Panc1 (cell line): ENCODE data around the gene C5orf63. TPM values are rescaled to one million over a fixed set of nuclear protein-coding genes. Genes with fewer than 3 reads are reported as not detected.

ENCODE experiments used
- ATAC-seq: fragments of 200-7000 bp; cut with Tn5 transposase; 2 replicates; pipeline ENCODE4 v1.9.1; 2020; ENCODE audit warnings: mild to moderate bottlenecking, moderate library complexity
- BruUV-seq: library from RNA; stranded (reverse); fragments of 400-500 nt; replicated peaks from 2 replicates; lab custom pipeline; 2021; lab: Mats Ljungman, UMichigan
- CTCF ChIA-PET: fragments of 300-600 bp; sonication (Branson Sonifier 250); formaldehyde crosslinking; loops from one replicate; lab custom pipeline; 2022; ENCODE audit warnings: antibody characterized with exemption; lab: Charles Lee
- POLR2A ChIA-PET: fragments of 300-600 bp; sonication (Branson Sonifier 250); formaldehyde crosslinking; loops from one replicate; lab custom pipeline; 2022; ENCODE audit warnings: antibody characterized with exemption; lab: Charles Lee
- DNase-seq: peaks from one replicate; pipeline ENCODE4 v3.0.0-alpha.2; 2010; ENCODE audit warnings: low read depth, low spot score
- H3K27ac ChIP-seq: 2 replicates; pipeline ENCODE4 v1.5.1; 2011; ENCODE audit warnings: mild to moderate bottlenecking, low read length, inconsistent platforms
- H3K27me3 ChIP-seq: fragments of 200-500 bp; sonication (Bioruptor generic); 2 replicates; pipeline ENCODE4 v1.6.0; 2014; ENCODE audit warnings: low read length, inconsistent platforms; ENCODE audit not compliant: control insufficient read depth, insufficient read depth
- H3K36me3 ChIP-seq: fragments of 200-500 bp; sonication (Bioruptor generic); 2 replicates; pipeline ENCODE4 v1.5.1; 2014; ENCODE audit warnings: inconsistent platforms, mild to moderate bottlenecking, low read length, moderate library complexity; ENCODE audit not compliant: control insufficient read depth, insufficient read depth
- H3K4me1 ChIP-seq: 2 replicates; pipeline ENCODE4 v1.5.1; 2011; ENCODE audit warnings: inconsistent platforms, mild to moderate bottlenecking, low read length, moderate library complexity; ENCODE audit not compliant: control insufficient read depth, insufficient read depth
- H3K4me3 ChIP-seq, 2 experiments: 2 replicates each; pipeline ENCODE4 v1.5.1; 2011 to 2012; ENCODE audit warnings: low read depth in 2 of 2, low read length in 2 of 2, mild to moderate bottlenecking in 2 of 2, inconsistent platforms in 1 of 2, moderate library complexity in 1 of 2
- H3K9me3 ChIP-seq: fragments of 200-500 bp; sonication (Bioruptor generic); 2 replicates; pipeline ENCODE4 v1.5.1; 2014; ENCODE audit warnings: low read depth, mild to moderate bottlenecking, inconsistent platforms, low read length, moderate library complexity; ENCODE audit not compliant: control insufficient read depth, insufficient read depth
- CTCF ChIP-seq: fragments of 450-650 bp; IDR thresholded peaks from 2 replicates; pipeline ENCODE4 v1.5.1; 2017; ENCODE audit warnings: mild to moderate bottlenecking
- POLR2AphosphoS5 ChIP-seq: IDR thresholded peaks from 2 replicates; pipeline ENCODE4 v1.6.1; 2012; ENCODE audit warnings: mild to moderate bottlenecking, low read depth, low read length, moderate library complexity
- REST ChIP-seq, 2 experiments: IDR thresholded peaks; 2 replicates each; pipeline ENCODE4 v1.6.1; 2011 to 2012; ENCODE audit warnings: low read depth in 2 of 2, control low read depth in 1 of 2, low read length in 1 of 2, mild to moderate bottlenecking in 1 of 2, moderate library complexity in 1 of 2; ENCODE audit not compliant: insufficient read depth in 1 of 2
- SIN3A ChIP-seq: IDR thresholded peaks from 2 replicates; pipeline ENCODE4 v1.6.1; 2012; ENCODE audit warnings: low read depth, mild to moderate bottlenecking, low read length, moderate library complexity, borderline replicate concordance; ENCODE audit not compliant: insufficient read depth
- TCF7L2 ChIP-seq: IDR thresholded peaks from 2 replicates; pipeline ENCODE4 v1.6.1; 2011; ENCODE audit warnings: mild to moderate bottlenecking, low read depth, low read length, inconsistent platforms
- in situ Hi-C: cut with HindIII; loops from 2 replicates; pipeline ENCODE4 v1.10.0; 2016; ENCODE audit warnings: low sequenced_read_pairs, low pct_unique_long_range_greater_than_20kb
- intact Hi-C: fragments of 100-400 bp; cut with micrococcal nuclease; formaldehyde crosslinking; loops from one replicate; pipeline ENCODE4 v1.10.0; 2022; ENCODE audit not compliant: unreplicated experiment
- total RNA-seq: library from RNA; stranded (reverse); gene quantifications from one replicate; pipeline ENCODE4 v1.2.1, GENCODE V29; 2021; ENCODE audit not compliant: unreplicated experiment

Gene C5orf63
- total RNA-seq, 1 experiment from 2014 or later: 9.8 TPM

GRCh38 chr5:127098241-127098640 is 24.9 kb upstream of the C5orf63 start:
- ChIA-PET POLR2A (no interaction called here), CTCF (no interaction called here)
- DNase-seq: no peak
- peaks cover 5% of the 10 kb centered on the region for H3K27me3 ChIP-seq
- H3K36me3 ChIP-seq: no peaks in the 10 kb centered on the region
- no peaks in the 10 kb centered on the region for H3K9me3 ChIP-seq
- TF ChIP-seq SIN3A: no peak
- TF ChIP-seq POLR2AphosphoS5: no peak
- no peak for TF ChIP-seq REST (IDR thresholded peaks at IDR 0.05; ENCODE audit: insufficient read depth in 1 of 2, low read depth in 2 of 2, low read length in 1 of 2)
- no peak for TF ChIP-seq CTCF
- TF ChIP-seq TCF7L2: no peak
- BruUV-seq: no TSS peak
- no peak for ATAC-seq
- H3K4me1 ChIP-seq: no peaks in the 10 kb centered on the region
- no peak overlapping the region for H3K27ac ChIP-seq
- intact Hi-C loops: no loop called here
- in situ Hi-C loops: no loop called here
- H3K4me3 ChIP-seq: no peak overlapping the region

GRCh38 chr5:127097278-127097677 is 24.0 kb upstream of the C5orf63 start:
- DNase-seq (no peak), ATAC-seq (no peak)
- POLR2A ChIA-PET: no interaction called here
- Histone ChIP-seq H3K9me3 (no peaks in the 10 kb centered on the region), H3K36me3 (no peaks in the 10 kb centered on the region), H3K27me3 (peaks cover 5% of the 10 kb centered on the region), H3K27ac (no peak overlapping the region), H3K4me3 (no peak overlapping the region), H3K4me1 (no peaks in the 10 kb centered on the region)
- TF ChIP-seq REST (IDR thresholded peaks at IDR 0.05; ENCODE audit: insufficient read depth in 1 of 2, low read depth in 2 of 2, low read length in 1 of 2) (no peak), SIN3A (no peak), TCF7L2 (no peak), POLR2AphosphoS5 (no peak), CTCF (no peak)
- BruUV-seq: no TSS peak
- intact Hi-C loops (no loop called here), in situ Hi-C loops (no loop called here)
- CTCF ChIA-PET: no interaction called here
